HEK293 (cell line): ENCODE measurements around the gene IL10RB.

Experiments
- CTCF ChIA-PET: fragments of 350-600 bp; formaldehyde crosslinking; extraction: SDS; loops from one replicate; lab custom pipeline; 2021; ENCODE audit warnings: antibody characterized with exemption; lab: Yijun Ruan, JAX
- POLR2A ChIA-PET: fragments of 300-600 bp; formaldehyde crosslinking; extraction: SDS; loops from one replicate; lab custom pipeline; 2020; ENCODE audit warnings: antibody characterized with exemption, inconsistent platforms; lab: Yijun Ruan, JAX
- H3K27ac ChIP-seq: fragments of 200-500 bp; sonication (Bioruptor generic); 2 replicates; pipeline ENCODE4 v1.5.1; 2014; ENCODE audit warnings: low read depth, low read length, control low read depth, inconsistent platforms; ENCODE audit errors: extremely low read depth
- H3K36me3 ChIP-seq, 2 experiments: fragments of 200-500 bp in 1 of 2; sonication (Bioruptor generic) in 1 of 2; 1 replicate in 1 of 2; 2 replicates in 1 of 2; pipeline ENCODE4 v1.5.1; 2014 to 2017; ENCODE audit warnings: inconsistent platforms in 2 of 2, low read length in 2 of 2; ENCODE audit not compliant: control insufficient read depth in 2 of 2, insufficient read depth in 1 of 2
- H3K4me1 ChIP-seq: fragments of 200-500 bp; sonication (Bioruptor generic); 2 replicates; pipeline ENCODE4 v1.5.1; 2014; ENCODE audit warnings: mild to moderate bottlenecking, low read length, inconsistent platforms; ENCODE audit not compliant: control insufficient read depth, insufficient read depth
- H3K4me3 ChIP-seq: 2 replicates; pipeline ENCODE4 v1.5.1; 2011; ENCODE audit warnings: low read depth, mild to moderate bottlenecking, control low read depth, low read length, moderate library complexity
- H3K9me3 ChIP-seq: fragments of 200-500 bp; sonication (Bioruptor generic); 2 replicates; pipeline ENCODE4 v1.5.1; 2014; ENCODE audit warnings: low read depth, low read length, inconsistent platforms; ENCODE audit not compliant: control insufficient read depth, insufficient read depth
- EGR2 ChIP-seq: fragments of 450-650 bp; formaldehyde crosslinking; IDR thresholded peaks from 2 replicates; pipeline ENCODE4 v1.5.1; 2016; ENCODE audit warnings: low read depth, missing biosample characterization, missing genetic modification characterization
- KLF1 ChIP-seq: fragments of 450-650 bp; formaldehyde crosslinking; IDR thresholded peaks from 2 replicates; pipeline ENCODE4 v1.5.1; 2016; ENCODE audit warnings: missing biosample characterization, missing genetic modification characterization
- KLF7 ChIP-seq: fragments of 450-650 bp; formaldehyde crosslinking; IDR thresholded peaks from 2 replicates; pipeline ENCODE4 v1.5.1; 2016; ENCODE audit warnings: missing biosample characterization, missing genetic modification characterization, borderline replicate concordance
- MZF1 ChIP-seq: fragments of 450-650 bp; formaldehyde crosslinking; IDR thresholded peaks from 2 replicates; pipeline ENCODE4 v1.5.1; 2017; ENCODE audit warnings: missing biosample characterization, missing genetic modification characterization, borderline replicate concordance
- TRIM28 ChIP-seq: IDR thresholded peaks from 2 replicates; pipeline ENCODE4 v1.6.1; 2011; ENCODE audit warnings: low read length, control low read depth, borderline replicate concordance
- ZNF184 ChIP-seq: fragments of 450-650 bp; IDR thresholded peaks from 2 replicates; pipeline ENCODE4 v1.5.1; 2018; ENCODE audit warnings: missing biosample characterization, mild to moderate bottlenecking, missing genetic modification characterization
- ZNF426 ChIP-seq: fragments of 450-650 bp; formaldehyde crosslinking; IDR thresholded peaks from 2 replicates; pipeline ENCODE4 v1.5.1; 2017; ENCODE audit warnings: missing biosample characterization, missing genetic modification characterization, mild to moderate bottlenecking, inconsistent platforms, moderate library complexity
- ZNF518A ChIP-seq: fragments of 450-650 bp; formaldehyde crosslinking; conservative IDR thresholded peaks from 2 replicates; pipeline ENCODE4 v1.5.1; 2016; ENCODE audit warnings: low read depth, missing biosample characterization, missing genetic modification characterization
- ZNF571 ChIP-seq: fragments of 450-650 bp; formaldehyde crosslinking; IDR thresholded peaks from 2 replicates; pipeline ENCODE4 v1.5.0; 2017; ENCODE audit warnings: missing biosample characterization, missing genetic modification characterization
- TF ChIP-seq, protein P1 (sequence below): fragments of 450-650 bp; formaldehyde crosslinking; IDR thresholded peaks from 2 replicates; pipeline ENCODE4 v1.5.1; 2017; ENCODE audit warnings: missing biosample characterization, missing genetic modification characterization
- TF ChIP-seq, protein P2 (sequence below): fragments of 450-650 bp; formaldehyde crosslinking; IDR thresholded peaks from 2 replicates; pipeline ENCODE4 v1.5.1; 2016; ENCODE audit warnings: missing biosample characterization, missing genetic modification characterization
- TF ChIP-seq, protein P3 (sequence below): fragments of 450-650 bp; formaldehyde crosslinking; IDR thresholded peaks from 2 replicates; pipeline ENCODE4 v1.5.1; 2016; ENCODE audit warnings: missing biosample characterization, missing genetic modification characterization

The IL10RB gene

GRCh38 chr21:33286076-33286475, 19.9 kb downstream of the IL10RB start (continued):
- TF ChIP-seq, protein P1, sequence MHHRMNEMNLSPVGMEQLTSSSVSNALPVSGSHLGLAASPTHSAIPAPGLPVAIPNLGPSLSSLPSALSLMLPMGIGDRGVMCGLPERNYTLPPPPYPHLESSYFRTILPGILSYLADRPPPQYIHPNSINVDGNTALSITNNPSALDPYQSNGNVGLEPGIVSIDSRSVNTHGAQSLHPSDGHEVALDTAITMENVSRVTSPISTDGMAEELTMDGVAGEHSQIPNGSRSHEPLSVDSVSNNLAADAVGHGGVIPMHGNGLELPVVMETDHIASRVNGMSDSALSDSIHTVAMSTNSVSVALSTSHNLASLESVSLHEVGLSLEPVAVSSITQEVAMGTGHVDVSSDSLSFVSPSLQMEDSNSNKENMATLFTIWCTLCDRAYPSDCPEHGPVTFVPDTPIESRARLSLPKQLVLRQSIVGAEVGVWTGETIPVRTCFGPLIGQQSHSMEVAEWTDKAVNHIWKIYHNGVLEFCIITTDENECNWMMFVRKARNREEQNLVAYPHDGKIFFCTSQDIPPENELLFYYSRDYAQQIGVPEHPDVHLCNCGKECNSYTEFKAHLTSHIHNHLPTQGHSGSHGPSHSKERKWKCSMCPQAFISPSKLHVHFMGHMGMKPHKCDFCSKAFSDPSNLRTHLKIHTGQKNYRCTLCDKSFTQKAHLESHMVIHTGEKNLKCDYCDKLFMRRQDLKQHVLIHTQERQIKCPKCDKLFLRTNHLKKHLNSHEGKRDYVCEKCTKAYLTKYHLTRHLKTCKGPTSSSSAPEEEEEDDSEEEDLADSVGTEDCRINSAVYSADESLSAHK (tag by site-specific recombination) = no peak
- TF ChIP-seq ZNF518A (tag by site-specific recombination) (no peak), ZNF184 (tag by site-specific recombination) (no peak)
- TF ChIP-seq, protein P2, sequence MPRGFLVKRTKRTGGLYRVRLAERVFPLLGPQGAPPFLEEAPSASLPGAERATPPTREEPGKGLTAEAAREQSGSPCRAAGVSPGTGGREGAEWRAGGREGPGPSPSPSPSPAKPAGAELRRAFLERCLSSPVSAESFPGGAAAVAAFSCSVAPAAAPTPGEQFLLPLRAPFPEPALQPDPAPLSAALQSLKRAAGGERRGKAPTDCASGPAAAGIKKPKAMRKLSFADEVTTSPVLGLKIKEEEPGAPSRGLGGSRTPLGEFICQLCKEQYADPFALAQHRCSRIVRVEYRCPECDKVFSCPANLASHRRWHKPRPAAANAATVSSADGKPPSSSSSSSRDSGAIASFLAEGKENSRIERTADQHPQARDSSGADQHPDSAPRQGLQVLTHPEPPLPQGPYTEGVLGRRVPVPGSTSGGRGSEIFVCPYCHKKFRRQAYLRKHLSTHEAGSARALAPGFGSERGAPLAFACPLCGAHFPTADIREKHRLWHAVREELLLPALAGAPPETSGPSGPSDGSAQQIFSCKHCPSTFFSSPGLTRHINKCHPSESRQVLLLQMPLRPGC (tag by site-specific recombination) = no peak
- TF ChIP-seq, all 188 proteins: peak for 0

GRCh38 chr21:33286600-33287456, 20.7 kb downstream of the IL10RB start:
- peaks cover 11% of the 10 kb centered on the region for H3K4me1 ChIP-seq
- ChIA-PET POLR2A (interaction anchor here (0.6 to 1.5 kb wide), 4 partner anchors 38 to 193 kb away, joined by 3 to 13 read pairs (median 4); partner anchors contain the start of genes IFNAR1 and TMEM50B), CTCF (interaction anchor here (0.6 to 1.5 kb wide), 3 partner anchors 23 to 159 kb away, joined by 3 to 5 read pairs (median 5); no protein-coding TSS in a partner anchor)
- H3K4me3 ChIP-seq = no peak overlapping the region
- no peak overlapping the region for H3K27ac ChIP-seq
- H3K9me3 ChIP-seq = no peaks in the 10 kb centered on the region
- TF ChIP-seq ZNF571 (tag by site-specific recombination) (no peak), EGR2 (tag by site-specific recombination) (no peak), TRIM28 (no peak), KLF1 (tag by site-specific recombination) (peak; percentile 94), KLF7 (tag by site-specific recombination) (peak; percentile 58; the same call in 1 of the 2 replicates), MZF1 (tag by site-specific recombination) (no peak), ZNF426 (tag by site-specific recombination) (no peak)
- TF ChIP-seq, protein P3, sequence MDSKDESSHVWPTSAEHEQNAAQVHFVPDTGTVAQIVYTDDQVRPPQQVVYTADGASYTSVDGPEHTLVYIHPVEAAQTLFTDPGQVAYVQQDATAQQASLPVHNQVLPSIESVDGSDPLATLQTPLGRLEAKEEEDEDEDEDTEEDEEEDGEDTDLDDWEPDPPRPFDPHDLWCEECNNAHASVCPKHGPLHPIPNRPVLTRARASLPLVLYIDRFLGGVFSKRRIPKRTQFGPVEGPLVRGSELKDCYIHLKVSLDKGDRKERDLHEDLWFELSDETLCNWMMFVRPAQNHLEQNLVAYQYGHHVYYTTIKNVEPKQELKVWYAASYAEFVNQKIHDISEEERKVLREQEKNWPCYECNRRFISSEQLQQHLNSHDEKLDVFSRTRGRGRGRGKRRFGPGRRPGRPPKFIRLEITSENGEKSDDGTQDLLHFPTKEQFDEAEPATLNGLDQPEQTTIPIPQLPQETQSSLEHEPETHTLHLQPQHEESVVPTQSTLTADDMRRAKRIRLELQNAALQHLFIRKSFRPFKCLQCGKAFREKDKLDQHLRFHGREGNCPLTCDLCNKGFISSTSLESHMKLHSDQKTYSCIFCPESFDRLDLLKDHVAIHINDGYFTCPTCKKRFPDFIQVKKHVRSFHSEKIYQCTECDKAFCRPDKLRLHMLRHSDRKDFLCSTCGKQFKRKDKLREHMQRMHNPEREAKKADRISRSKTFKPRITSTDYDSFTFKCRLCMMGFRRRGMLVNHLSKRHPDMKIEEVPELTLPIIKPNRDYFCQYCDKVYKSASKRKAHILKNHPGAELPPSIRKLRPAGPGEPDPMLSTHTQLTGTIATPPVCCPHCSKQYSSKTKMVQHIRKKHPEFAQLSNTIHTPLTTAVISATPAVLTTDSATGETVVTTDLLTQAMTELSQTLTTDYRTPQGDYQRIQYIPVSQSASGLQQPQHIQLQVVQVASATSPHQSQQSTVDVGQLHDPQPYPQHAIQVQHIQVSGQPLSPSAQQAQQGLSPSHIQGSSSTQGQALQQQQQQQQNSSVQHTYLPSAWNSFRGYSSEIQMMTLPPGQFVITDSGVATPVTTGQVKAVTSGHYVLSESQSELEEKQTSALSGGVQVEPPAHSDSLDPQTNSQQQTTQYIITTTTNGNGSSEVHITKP (tag by site-specific recombination) = peak; percentile 90
- H3K36me3 ChIP-seq = peaks cover 6 to 56% of the 10 kb centered on the region in 2 experiments; a peak in 2 of 3 replicates
